ENCODE measurements around the gene TAF15.

The TAF15 gene

DNA sequence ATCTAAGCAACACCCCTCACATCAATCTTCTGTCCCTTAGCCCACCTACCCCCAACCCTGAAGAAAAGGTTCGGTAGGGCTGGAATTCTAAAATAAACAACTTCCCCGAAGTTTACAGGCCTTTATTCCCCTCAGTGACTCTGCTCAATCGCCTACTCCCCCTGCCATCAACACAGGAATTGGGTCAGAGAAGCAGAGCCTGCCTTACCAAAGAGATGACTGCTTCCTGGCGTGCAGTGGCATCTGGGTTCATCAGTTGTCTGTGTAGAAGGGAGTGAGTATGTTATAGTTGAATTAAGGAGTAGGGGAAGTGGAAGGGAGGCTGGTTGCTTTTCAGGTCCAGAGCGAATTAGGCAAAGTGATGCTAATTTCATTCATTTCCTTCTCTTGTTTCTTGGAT, 46.7 kb downstream of the TAF15 start:
- no peak for TF ChIP-seq CTCF (IDR thresholded peaks at IDR 0.05; ENCODE audit: control insufficient read depth, extremely low read depth, insufficient read depth)
- no peak overlapping the region for H3K4me3 ChIP-seq (ENCODE audit: low read depth, low read length)
- DNase-seq (ENCODE audit: low read depth): no peak

GRCh38 chr17:35856603-35857002, 47.3 kb downstream of the TAF15 start:
- no peak overlapping the region for H3K4me3 ChIP-seq (ENCODE audit: low read depth, low read length)
- no peak for DNase-seq (ENCODE audit: low read depth)
- TF ChIP-seq CTCF (IDR thresholded peaks at IDR 0.05; ENCODE audit: control insufficient read depth, extremely low read depth, insufficient read depth): no peak

DNA sequence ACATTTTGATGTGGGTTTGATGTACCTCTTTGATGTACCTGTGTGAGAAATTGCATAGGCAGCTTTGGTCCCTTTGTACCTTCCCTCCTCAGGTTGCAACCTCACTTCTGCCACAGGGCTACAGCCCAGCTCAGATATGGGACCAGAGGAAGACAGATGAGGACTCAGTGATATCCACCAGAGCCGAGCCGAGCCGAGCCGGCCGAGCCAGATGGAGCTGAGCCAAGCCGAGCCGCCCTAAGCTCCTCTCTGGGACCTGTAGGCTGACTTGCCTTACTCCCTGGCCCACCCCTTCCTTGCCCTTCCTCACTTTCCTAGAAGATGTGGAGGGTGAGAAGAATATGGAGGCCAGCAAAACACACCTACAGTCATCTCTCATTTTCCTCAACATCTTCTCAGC, 55.6 kb downstream of the TAF15 start:
- H3K4me3 ChIP-seq (ENCODE audit: low read depth, low read length): no peak overlapping the region
- no peak for DNase-seq (ENCODE audit: low read depth)
- TF ChIP-seq CTCF (IDR thresholded peaks at IDR 0.05; ENCODE audit: control insufficient read depth, extremely low read depth, insufficient read depth): no peak

DNA sequence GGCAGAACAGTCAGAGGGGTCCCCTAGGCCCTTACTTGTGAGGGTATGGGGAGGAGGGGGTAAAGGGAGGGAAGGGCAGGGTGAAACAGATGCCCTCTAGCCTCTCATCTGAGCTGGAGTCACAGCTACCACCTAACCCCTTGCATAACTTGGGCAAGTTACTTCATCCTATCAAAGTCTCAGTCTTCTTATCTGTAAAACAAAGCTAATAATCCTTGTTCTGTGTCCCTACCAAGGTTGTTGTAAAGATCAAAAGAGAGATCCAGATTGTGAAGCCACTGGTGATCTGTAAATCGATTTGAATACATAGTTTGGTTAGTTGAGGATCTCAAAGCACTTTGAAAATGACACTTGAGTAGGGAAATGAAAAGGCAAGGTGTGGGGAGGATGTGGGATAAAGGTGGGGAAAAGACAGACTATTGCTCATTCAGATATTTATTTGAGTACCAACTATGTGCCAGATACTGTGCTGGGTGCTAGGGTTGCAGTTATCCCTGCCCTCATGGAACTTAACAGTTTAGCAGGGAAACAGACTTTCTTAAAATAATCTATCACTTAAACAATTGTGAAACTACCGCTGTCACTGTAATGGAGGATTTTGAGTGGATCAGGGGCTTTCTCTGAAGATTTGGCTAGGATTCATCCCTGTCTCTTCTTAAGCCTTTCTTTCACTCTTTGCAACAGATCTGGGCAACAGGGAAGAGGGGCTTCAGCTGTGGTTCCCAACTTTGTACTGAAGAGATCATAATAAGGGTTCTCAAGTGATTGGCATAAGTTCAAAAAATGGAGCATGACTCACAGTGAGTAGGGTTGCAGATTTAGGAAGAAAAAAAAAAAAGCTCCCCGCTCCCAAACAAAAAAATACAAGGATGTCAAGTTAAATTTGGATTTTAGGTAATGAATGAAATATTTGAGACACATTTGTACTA, 56.4 kb downstream of the TAF15 start:
- TF ChIP-seq CTCF (IDR thresholded peaks at IDR 0.05; ENCODE audit: control insufficient read depth, extremely low read depth, insufficient read depth): no peak
- no peak for DNase-seq (ENCODE audit: low read depth)
- H3K4me3 ChIP-seq (ENCODE audit: low read depth, low read length): no peak overlapping the region

GRCh38 chr17:35866341-35866950, 57.2 kb downstream of the TAF15 start:
- no peak for TF ChIP-seq CTCF (IDR thresholded peaks at IDR 0.05; ENCODE audit: control insufficient read depth, extremely low read depth, insufficient read depth)
- no peak for DNase-seq (ENCODE audit: low read depth)
- H3K4me3 ChIP-seq (ENCODE audit: low read depth, low read length): no peak overlapping the region

DNA sequence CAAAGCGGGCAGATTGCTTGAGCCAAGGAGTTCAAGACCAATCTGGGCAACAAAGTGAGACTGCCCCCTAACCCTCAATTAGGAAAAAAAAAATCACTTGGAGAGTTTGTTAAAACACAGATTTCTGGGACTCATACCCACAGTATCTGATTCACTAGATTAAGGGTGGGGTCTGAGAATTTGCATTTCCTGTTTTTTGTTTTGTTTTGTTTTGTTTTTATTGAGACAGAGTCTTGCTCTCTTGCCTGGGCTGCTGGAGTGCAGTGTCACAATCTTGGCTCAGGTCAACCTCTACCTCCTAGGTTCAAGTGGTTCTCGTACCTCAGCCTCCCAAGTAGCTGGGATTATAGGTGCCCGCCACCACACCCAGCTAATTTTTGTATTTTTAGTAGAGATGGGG, 58.3 kb downstream of the TAF15 start:
- H3K4me3 ChIP-seq (ENCODE audit: low read depth, low read length): no peak overlapping the region
- no peak for DNase-seq (ENCODE audit: low read depth)
- TF ChIP-seq CTCF (IDR thresholded peaks at IDR 0.05; ENCODE audit: control insufficient read depth, extremely low read depth, insufficient read depth): no peak

All from LNCaP clone FGC (cell line).